Vagina (tissue), 2 donors: Measurements from ENCODE around the gene SMARCAL1.

Experiments
- CTCF ChIP-seq, 3 experiments: fragments of 450-650 bp in 2 of 3; fragments of 200-600 bp in 1 of 3; sonication (generic) in 1 of 3; IDR thresholded peaks; one replicate each; pipeline ENCODE4 v1.5.1; 2017 to 2019; ENCODE audit warnings: antibody characterized with exemption in 3 of 3, mild to moderate bottlenecking in 2 of 3, moderate library complexity in 2 of 3
- POLR2A ChIP-seq, 2 donors: fragments of 450-650 bp; IDR thresholded peaks; one replicate each; pipeline ENCODE4 v1.6.1; 2017; ENCODE audit warnings: antibody characterized with exemption in 2 of 2, mild to moderate bottlenecking in 2 of 2, moderate library complexity in 2 of 2
- POLR2AphosphoS5 ChIP-seq, 2 donors: sonication (generic); formaldehyde crosslinking; IDR thresholded peaks; one replicate each; pipeline ENCODE4 v1.9.0; 2017; ENCODE audit warnings: antibody characterized with exemption in 2 of 2, mild to moderate bottlenecking in 2 of 2, low read depth in 1 of 2; ENCODE audit not compliant: insufficient read depth in 1 of 2

- no peak for TF ChIP-seq POLR2A (IDR thresholded peaks at IDR 0.05)
- TF ChIP-seq CTCF (IDR thresholded peaks at IDR 0.05), result no peak
- TF ChIP-seq POLR2AphosphoS5 (IDR thresholded peaks at IDR 0.05; ENCODE audit: insufficient read depth in 1 of 2, low read depth in 1 of 2), result no peak
These were observed 87.4 kb downstream of the SMARCAL1 start for GRCh38 chr2:216499641-216500218.
